DMS114 treated with DMSO at 0.1 percent for 48 hours (cell line): ENCODE results near the gene SLC9A2.

ENCODE experiments used
- DNase-seq: peaks from one replicate; lab custom pipeline; 2025; ENCODE audit not compliant: unreplicated experiment; lab: John Stamatoyannopoulos, UW

The SLC9A2 gene, protein sequence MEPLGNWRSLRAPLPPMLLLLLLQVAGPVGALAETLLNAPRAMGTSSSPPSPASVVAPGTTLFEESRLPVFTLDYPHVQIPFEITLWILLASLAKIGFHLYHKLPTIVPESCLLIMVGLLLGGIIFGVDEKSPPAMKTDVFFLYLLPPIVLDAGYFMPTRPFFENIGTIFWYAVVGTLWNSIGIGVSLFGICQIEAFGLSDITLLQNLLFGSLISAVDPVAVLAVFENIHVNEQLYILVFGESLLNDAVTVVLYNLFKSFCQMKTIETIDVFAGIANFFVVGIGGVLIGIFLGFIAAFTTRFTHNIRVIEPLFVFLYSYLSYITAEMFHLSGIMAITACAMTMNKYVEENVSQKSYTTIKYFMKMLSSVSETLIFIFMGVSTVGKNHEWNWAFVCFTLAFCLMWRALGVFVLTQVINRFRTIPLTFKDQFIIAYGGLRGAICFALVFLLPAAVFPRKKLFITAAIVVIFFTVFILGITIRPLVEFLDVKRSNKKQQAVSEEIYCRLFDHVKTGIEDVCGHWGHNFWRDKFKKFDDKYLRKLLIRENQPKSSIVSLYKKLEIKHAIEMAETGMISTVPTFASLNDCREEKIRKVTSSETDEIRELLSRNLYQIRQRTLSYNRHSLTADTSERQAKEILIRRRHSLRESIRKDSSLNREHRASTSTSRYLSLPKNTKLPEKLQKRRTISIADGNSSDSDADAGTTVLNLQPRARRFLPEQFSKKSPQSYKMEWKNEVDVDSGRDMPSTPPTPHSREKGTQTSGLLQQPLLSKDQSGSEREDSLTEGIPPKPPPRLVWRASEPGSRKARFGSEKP

DNA sequence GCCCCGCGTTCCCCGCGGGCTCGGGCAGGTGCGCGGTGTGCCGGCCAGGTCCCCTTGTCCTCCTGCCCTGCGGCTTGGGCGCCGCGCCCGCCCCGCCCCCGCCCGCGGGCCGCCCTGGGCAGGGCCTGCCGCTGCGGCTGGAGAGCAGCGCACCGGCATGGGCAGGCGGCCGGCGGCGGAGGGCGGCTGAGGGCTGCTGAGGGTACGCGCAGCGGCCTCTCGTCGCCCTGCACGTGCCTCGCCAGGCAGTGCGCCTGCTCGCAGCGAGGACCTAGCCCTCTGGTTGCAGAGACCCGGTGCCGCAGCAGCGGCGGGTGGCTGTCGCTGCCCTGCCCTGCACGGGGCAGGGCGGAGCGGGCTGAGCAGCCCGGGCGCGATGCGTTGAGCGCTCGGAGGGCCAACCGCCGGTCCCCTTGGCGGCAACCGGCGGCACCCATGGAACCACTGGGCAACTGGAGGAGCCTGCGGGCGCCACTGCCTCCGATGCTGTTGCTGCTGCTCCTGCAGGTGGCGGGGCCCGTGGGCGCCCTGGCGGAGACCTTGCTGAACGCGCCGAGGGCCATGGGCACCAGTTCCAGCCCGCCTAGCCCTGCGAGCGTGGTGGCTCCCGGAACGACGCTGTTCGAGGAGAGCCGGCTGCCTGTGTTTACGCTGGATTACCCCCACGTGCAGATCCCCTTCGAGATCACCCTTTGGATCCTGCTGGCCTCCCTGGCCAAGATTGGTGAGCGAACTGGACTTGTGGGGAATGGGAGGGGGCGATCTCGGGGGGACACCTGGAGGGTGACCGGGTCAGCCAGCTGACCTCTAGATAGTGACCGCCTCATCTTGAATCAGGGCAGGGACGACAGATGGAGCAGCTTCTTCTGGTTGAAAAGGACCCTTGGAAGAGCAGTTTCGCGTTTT lies at the start of gene SLC9A2:
Gene SLC9A2, plus strand, starts transcription at position 140 of the 906 bp plus-strand sequence. Its CDS starts 296 bp downstream, at position 436.
- DNase-seq: no peak

DNA sequence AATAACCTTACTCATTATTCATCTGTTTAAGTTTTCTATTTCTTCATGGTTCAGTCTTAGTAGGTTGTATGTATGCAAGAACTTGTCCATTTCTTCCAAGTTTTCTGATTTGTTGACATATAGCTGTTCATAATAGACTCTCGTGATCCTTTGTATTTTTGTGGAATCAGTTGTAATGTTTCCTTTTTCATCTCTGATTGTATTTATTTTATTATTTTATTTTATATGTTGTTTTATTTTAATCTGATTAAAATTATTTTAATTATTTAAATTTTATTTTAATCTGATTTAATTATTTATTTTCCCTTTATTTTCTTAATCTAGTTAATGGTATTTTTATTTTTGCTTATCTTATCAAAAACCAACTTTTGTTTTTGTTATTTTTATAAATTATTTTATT lies 43.5 kb upstream of the SLC9A2 start:
- no peak for DNase-seq

DNA sequence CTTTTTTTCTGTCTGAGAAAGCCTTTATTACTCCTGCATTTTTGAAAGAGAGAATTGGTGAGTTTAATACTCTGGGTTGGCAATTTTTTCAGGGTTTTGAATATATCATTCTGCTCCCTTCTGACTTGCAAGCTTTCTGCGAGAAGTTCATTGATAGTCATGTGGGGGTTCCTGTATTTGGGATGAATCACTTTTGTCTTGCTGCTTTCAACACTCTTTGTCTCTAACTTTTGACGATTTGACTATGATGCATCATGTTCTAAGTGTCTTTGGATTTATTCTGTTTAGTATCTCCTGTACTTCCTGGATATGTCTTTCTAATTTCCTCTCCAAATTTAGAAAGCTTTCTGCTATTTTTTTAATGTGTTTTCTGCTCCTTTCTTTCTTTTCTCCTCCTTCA lies 41.0 kb upstream of the SLC9A2 start:
- DNase-seq: no peak

DNA sequence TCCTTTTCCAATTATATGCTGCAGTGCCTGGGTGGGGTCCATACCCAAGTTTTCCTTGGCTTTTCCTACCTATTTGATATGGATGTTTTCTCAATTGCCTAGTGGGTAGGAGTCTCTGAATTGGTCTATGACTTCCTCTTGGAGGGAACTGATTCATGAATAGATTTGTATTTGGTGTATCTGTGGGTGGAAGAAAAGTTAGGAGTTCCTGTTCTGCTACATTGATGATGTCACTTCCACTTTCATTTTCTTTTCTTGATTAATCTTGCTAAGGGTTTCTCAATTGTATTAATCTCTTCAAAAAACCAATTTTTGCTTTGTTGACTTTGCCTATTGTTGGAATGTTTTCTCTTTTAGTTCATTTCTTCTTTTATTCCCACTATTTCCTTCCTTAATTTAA lies 37.4 kb upstream of the SLC9A2 start:
- no peak for DNase-seq

- DNase-seq: no peak
Measured at GRCh38 chr2:102582845-102583244, 36.5 kb upstream of the SLC9A2 start.

DNA sequence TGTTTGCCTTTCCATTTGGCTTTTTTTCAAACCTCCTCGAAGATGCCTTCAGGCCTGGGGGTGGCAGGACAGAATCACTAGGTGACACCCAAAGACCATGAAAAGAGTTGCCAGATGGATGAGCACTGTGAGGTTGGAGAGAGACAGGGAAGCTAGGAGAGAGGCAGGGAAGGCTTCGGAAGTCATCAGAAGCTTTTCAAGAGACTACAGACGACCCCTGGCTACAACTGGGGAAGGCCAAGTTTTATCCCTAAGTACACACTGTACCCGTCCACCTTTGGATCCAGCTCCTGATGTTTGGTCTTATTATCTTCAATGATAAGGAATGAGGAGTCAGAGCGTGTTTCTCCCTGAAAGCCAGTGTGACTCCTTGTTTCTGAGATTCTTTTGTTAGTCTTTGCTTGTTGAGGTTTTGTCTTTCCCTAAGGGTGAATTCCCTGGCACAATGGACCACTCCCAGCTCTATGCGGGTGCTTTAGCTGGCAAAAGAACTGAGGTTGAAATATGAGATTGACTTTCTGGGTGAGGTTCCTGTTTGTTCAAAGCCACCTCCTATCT lies 33.4 kb upstream of the SLC9A2 start:
- no peak for DNase-seq

GRCh38 chr2:102588213-102588939 lies 31.0 kb upstream of the SLC9A2 start:
- DNase-seq: no peak

DNA sequence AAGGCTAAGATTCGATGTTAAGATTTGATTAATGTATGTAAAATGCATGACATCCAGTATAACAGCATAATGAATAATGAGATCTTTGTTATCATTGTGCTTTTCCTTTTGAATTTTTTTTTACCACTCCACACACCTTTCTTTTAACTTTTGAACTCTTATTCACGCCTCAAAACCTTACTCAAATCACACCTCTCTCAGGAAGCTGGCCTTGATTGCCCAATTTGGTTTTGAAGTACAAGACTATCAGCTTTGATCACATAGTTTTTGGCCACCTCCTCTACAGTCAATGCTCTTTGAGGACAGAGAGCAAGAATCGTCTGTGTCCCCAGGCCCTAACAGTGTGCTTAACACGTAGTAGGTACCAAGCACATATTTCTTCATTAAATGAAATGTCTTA lies 29.9 kb upstream of the SLC9A2 start:
- DNase-seq: no peak

- DNase-seq: no peak
Measured at GRCh38 chr2:102591491-102592045, 27.8 kb upstream of the SLC9A2 start.

GRCh38 chr2:102592601-102593000 lies 26.8 kb upstream of the SLC9A2 start:
- no peak for DNase-seq

DNA sequence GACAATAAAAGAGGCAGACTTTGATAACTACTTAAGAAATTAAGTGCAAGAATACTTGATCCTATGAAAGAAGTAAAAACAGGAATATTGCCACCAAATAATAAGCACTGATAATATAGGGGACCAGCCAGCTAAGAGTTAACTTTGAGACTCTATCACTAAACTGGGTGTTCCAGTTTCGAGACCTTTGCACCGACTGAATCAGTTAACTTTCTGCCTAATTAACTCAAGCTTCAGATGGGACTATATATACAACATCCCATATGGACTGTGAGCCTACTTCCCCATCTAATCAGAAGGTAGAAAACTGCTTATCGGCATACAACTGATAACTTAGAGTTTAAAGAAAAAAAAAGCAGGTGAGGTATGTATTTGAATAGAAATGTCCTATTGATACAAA lies 25.8 kb upstream of the SLC9A2 start:
- no peak for DNase-seq

DNA sequence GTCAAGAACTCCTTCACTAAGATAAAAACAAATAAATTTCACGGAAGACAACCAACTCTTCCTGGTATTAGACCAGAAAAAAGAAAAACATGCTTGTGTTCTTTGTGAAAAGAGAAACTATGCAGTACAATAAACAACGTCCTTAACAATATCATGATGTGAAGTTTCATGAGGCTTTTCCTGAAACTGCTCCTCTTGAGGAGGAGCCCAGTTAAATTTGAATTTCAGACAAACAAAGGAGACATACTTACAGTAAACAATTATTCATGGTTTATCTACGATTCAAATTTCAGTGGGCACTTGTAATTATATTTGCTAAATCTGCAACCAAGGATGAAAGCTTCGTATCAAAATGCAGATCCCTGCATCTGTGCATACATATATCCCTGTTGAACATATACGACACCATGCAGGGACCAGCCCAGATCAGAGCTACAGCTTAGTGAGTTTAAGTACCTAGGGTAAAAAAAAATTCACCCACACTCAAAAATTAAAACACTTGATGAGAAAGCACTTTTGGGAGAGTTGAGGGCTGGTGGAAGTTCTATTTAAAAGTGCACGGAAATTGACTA lies 24.8 kb upstream of the SLC9A2 start:
- no peak for DNase-seq

DNA sequence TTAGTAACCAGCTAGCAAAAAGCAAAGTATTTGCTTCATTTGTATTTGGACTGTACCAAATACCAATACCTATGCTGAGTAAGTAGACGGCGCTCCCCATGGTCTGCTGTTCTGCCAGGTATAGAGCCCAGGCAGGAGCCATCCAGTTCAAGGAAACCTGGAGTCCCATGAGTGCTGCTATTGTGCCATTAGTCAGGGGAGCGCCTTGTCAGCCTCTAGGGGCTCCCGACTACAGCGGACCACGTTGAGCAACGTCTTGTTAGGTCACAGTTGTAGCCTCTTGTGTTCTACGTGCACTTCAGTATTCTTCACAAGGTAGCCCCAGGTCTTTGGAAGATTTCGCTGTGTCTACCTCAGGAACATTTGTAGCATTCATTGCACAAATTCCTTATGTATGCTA lies 21.6 kb upstream of the SLC9A2 start:
- DNase-seq: no peak

DNA sequence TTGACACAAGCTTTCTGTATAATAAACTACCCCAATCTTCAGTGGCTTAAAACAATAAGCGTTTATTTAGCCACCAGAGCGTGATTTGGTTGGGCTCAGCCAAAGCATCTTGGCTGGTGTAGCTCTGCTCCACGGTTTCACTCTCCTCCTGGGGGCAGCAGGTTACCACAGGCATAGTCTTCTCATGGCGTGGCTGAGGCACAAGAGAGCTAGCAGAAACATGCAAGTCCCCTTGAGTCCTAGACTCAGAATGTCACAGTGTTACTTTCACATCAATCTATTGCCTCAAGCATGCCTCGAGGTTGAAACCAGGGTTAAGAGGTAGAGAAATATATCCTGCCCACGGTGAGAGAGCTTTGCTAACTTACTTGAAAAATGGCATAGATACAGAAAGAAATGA lies 19.9 kb upstream of the SLC9A2 start:
- DNase-seq: no peak

DNA sequence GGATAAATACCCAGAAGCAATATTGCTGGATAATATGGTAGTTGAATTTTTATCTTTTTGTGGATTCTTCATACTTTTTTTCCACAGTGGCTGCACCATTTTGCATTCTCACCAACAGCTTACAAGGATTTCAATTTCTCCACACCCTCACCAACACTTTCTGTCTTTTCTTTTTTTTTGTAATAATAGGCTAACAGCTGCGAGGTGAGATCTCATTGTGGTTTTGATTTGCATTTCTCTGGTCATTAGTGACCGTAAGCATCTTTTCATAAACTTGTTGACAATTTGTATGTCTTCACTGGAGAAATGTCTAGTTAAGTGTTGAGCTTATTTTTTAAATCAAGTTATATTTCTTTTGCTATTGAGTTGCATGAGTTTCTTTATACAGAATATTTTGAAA lies 17.6 kb upstream of the SLC9A2 start:
- no peak for DNase-seq

- DNase-seq: no peak
Measured at GRCh38 chr2:102603904-102604303, 15.4 kb upstream of the SLC9A2 start.

GRCh38 chr2:102604769-102605168 lies 14.6 kb upstream of the SLC9A2 start:
- no peak for DNase-seq

GRCh38 chr2:102606353-102606752 lies 13.0 kb upstream of the SLC9A2 start:
- DNase-seq: no peak

- DNase-seq: peak; percentile 69
Measured at GRCh38 chr2:102615620-102616436, 3.5 kb upstream of the SLC9A2 start.
